Tibial nerve (tissue), 4 donors: ENCODE measurements around the gene CRX. TPM values are rescaled to one million over a fixed set of nuclear protein-coding genes. Genes with fewer than 3 reads are reported as not detected.

Experiments
- DNase-seq, 2 donors: peaks; one replicate each; pipeline ENCODE4 v3.0.0-alpha.2; 2019; ENCODE audit warnings: low spot score in 2 of 2
- H3K27ac ChIP-seq, 4 donors: fragments of 200-600 bp; sonication (generic) in 3 of 4; one replicate each; pipeline ENCODE4 v1.5.1; 2017 to 2019; ENCODE audit warnings: mild to moderate bottlenecking in 1 of 4
- H3K27me3 ChIP-seq, 2 donors: fragments of 200-600 bp; sonication (generic) in 1 of 2; one replicate each; pipeline versions ENCODE4 v1.5.1 to v1.6.0; 2017 to 2019
- H3K36me3 ChIP-seq, 3 donors: fragments of 200-600 bp; sonication (generic); one replicate each; pipeline ENCODE4 v1.5.1; 2018 to 2019
- H3K4me1 ChIP-seq, 4 donors: fragments of 200-600 bp; sonication (generic) in 3 of 4; one replicate each; pipeline ENCODE4 v1.5.1; 2017 to 2019
- H3K4me3 ChIP-seq, 4 donors: fragments of 200-600 bp; sonication (generic) in 3 of 4; one replicate each; pipeline ENCODE4 v1.5.1; 2017 to 2019; ENCODE audit warnings: mild to moderate bottlenecking in 1 of 4, moderate library complexity in 1 of 4
- H3K9me3 ChIP-seq, 4 donors: fragments of 200-600 bp; sonication (generic) in 3 of 4; one replicate each; pipeline ENCODE4 v1.5.1; 2017 to 2019
- CTCF ChIP-seq, 5 experiments: fragments of 200-600 bp in 3 of 5; fragments of 450-650 bp in 2 of 5; sonication (generic) in 3 of 5; IDR thresholded peaks; one replicate each; pipeline ENCODE4 v1.5.1; 2016 to 2019; ENCODE audit warnings: antibody characterized with exemption in 5 of 5, mild to moderate bottlenecking in 3 of 5, moderate library complexity in 2 of 5
- EP300 ChIP-seq, 2 donors: sonication (generic); formaldehyde crosslinking; IDR thresholded peaks; one replicate each; pipeline ENCODE4 v1.6.1; 2017; ENCODE audit warnings: antibody characterized with exemption in 2 of 2, mild to moderate bottlenecking in 1 of 2
- POLR2A ChIP-seq, 2 donors: fragments of 450-650 bp; IDR thresholded peaks; one replicate each; pipeline ENCODE4 v1.6.1; 2017; ENCODE audit warnings: antibody characterized with exemption in 2 of 2, mild to moderate bottlenecking in 2 of 2, moderate library complexity in 2 of 2
- WGBS, 2 donors: methylation state at CpG; one replicate each; pipeline ENCODE4 v1.1.5; 2018; 5-methylcytosine and 5-hydroxymethylcytosine counted together
- total RNA-seq, 4 donors: library from RNA; depleted of rRNA; stranded (reverse); fragments of >200 nt; gene quantifications; one replicate each; pipeline ENCODE4 v1.1.0, GENCODE V29; 2016

The CRX gene
- total RNA-seq, 4 donors from 2014 or later: not detected

DNA sequence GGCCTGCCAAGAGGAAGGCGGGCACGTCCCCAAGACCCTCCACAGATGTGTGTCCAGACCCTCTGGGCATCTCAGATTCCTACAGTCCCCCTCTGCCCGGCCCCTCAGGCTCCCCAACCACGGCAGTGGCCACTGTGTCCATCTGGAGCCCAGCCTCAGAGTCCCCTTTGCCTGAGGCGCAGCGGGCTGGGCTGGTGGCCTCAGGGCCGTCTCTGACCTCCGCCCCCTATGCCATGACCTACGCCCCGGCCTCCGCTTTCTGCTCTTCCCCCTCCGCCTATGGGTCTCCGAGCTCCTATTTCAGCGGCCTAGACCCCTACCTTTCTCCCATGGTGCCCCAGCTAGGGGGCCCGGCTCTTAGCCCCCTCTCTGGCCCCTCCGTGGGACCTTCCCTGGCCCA, 17.7 kb downstream of the CRX start:
- TF ChIP-seq EP300 (IDR thresholded peaks at IDR 0.05) (no peak), CTCF (IDR thresholded peaks at IDR 0.05) (no peak), POLR2A (IDR thresholded peaks at IDR 0.05) (no peak)
- no peak overlapping the region for H3K4me3 ChIP-seq
- 47 to 55% methylated on average over 14 to 15 of the region's 16 CpGs for WGBS, 2 donors
- no peaks in the 10 kb centered on the region for H3K36me3 ChIP-seq
- H3K27ac ChIP-seq: no peak overlapping the region
- H3K9me3 ChIP-seq: no peaks in the 10 kb centered on the region
- H3K27me3 ChIP-seq: peaks cover 0 to 43% of the 10 kb centered on the region in 2 donors
- DNase-seq: no peak
- no peaks in the 10 kb centered on the region for H3K4me1 ChIP-seq

- 28 to 31% methylated on average over 10 of the region's 10 CpGs for WGBS, 2 donors
- Histone ChIP-seq H3K9me3 (no peaks in the 10 kb centered on the region), H3K4me3 (no peak overlapping the region), H3K27ac (no peak overlapping the region), H3K4me1 (no peaks in the 10 kb centered on the region), H3K36me3 (no peaks in the 10 kb centered on the region), H3K27me3 (peaks cover 0 to 43% of the 10 kb centered on the region in 2 donors)
- DNase-seq: no peak
- TF ChIP-seq EP300 (IDR thresholded peaks at IDR 0.05): no peak
- no peak for TF ChIP-seq CTCF (IDR thresholded peaks at IDR 0.05)
- no peak for TF ChIP-seq POLR2A (IDR thresholded peaks at IDR 0.05)
Measured at GRCh38 chr19:47839913-47840312, 18.2 kb downstream of the CRX start.

- Histone ChIP-seq H3K27ac (no peak overlapping the region), H3K9me3 (no peaks in the 10 kb centered on the region), H3K36me3 (no peaks in the 10 kb centered on the region), H3K27me3 (peaks cover 0 to 53% of the 10 kb centered on the region in 2 donors), H3K4me1 (no peaks in the 10 kb centered on the region), H3K4me3 (no peak overlapping the region)
- no peak for DNase-seq
- 40 to 55% methylated on average over 5 of the region's 5 CpGs for WGBS, 2 donors
- no peak for TF ChIP-seq POLR2A (IDR thresholded peaks at IDR 0.05)
- no peak for TF ChIP-seq CTCF (IDR thresholded peaks at IDR 0.05)
- TF ChIP-seq EP300 (IDR thresholded peaks at IDR 0.05): no peak
Measured at GRCh38 chr19:47842941-47843340, 21.2 kb downstream of the CRX start.

DNA sequence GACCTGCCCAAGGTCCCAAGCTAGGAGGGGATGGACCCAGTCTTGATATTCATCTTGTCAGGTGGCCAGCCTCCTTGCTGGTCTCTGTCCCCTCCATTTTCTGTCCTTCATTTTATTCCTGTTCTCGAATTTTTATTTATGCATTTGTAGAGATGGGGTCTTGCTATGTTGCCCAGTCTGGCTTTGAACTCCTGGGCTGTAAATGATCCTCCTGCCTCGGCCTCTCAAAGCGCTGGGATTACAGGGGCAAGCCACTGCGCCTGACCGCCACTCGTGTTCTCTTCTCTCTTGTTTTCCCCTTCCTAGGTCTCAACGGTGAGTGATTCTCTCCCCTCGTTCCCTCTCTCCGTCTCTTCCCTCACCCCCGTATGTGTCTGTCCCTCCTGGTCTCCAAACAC, 26.7 kb downstream of the CRX start:
- Histone ChIP-seq H3K4me1 (no peaks in the 10 kb centered on the region), H3K9me3 (no peaks in the 10 kb centered on the region), H3K4me3 (no peak overlapping the region), H3K36me3 (no peaks in the 10 kb centered on the region), H3K27me3 (peaks cover 0 to 60% of the 10 kb centered on the region in 2 donors), H3K27ac (no peak overlapping the region)
- 52 to 54% methylated on average over 10 of the region's 10 CpGs for WGBS, 2 donors
- no peak for TF ChIP-seq CTCF (IDR thresholded peaks at IDR 0.05)
- no peak for TF ChIP-seq EP300 (IDR thresholded peaks at IDR 0.05)
- no peak for TF ChIP-seq POLR2A (IDR thresholded peaks at IDR 0.05)
- DNase-seq: no peak

DNA sequence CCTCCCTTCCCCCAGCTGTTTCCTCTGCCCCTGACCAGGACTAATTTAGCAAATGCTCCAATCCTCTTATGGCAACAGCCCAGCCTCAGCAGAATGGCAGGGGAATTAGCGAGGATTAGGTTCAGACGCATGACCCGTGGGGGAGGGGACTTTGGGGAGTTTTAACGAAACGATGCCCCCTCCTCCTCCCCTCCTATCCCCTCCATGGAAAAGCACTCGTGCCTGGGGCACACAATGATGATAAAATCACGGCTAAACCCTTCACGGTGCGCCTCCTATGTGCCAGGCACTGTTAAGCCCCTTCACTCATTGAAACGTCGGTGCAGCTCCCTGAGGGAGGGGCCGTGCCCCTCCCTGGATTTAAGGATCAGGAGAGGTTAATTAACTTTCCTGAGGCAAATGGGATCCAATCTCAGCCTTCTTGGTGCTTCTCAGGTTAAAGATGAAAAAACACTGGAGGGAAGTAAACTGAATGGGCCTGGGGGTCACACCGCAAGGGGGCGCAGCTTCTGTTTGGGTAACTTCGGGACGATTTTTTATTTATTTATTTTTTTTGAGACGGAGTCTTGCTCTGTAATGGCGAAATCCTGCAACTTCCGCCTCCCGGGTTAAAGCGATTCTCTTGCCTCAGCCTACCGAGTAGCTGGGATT, 27.2 kb downstream of the CRX start:
- TF ChIP-seq CTCF (IDR thresholded peaks at IDR 0.05) (peak in 1 of 5 experiments; percentile 10), POLR2A (IDR thresholded peaks at IDR 0.05) (no peak)
- peaks cover 0 to 56% of the 10 kb centered on the region in 2 donors for H3K27me3 ChIP-seq

More for the DNA sequence above, 27.2 kb downstream of the CRX start:
- Histone ChIP-seq H3K4me1 (no peaks in the 10 kb centered on the region), H3K27ac (no peak overlapping the region), H3K4me3 (no peak overlapping the region), H3K9me3 (no peaks in the 10 kb centered on the region), H3K36me3 (no peaks in the 10 kb centered on the region)
- no peak for DNase-seq
- WGBS, 2 donors: 3% methylated on average over 22 of the region's 22 CpGs
